Measurements from ENCODE around the gene MIER3.
A peak's percentile ranks its signal among the peaks of the same experiment; 100 is the strongest.
"Not testable (repeated sequence)": the region's sequence is repeated elsewhere in the genome, so short reads cannot be mapped to it uniquely, and the experiment has no call there.

Gene MIER3, protein sequence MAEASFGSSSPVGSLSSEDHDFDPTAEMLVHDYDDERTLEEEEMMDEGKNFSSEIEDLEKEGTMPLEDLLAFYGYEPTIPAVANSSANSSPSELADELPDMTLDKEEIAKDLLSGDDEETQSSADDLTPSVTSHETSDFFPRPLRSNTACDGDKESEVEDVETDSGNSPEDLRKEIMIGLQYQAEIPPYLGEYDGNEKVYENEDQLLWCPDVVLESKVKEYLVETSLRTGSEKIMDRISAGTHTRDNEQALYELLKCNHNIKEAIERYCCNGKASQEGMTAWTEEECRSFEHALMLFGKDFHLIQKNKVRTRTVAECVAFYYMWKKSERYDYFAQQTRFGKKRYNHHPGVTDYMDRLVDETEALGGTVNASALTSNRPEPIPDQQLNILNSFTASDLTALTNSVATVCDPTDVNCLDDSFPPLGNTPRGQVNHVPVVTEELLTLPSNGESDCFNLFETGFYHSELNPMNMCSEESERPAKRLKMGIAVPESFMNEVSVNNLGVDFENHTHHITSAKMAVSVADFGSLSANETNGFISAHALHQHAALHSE

DNA sequence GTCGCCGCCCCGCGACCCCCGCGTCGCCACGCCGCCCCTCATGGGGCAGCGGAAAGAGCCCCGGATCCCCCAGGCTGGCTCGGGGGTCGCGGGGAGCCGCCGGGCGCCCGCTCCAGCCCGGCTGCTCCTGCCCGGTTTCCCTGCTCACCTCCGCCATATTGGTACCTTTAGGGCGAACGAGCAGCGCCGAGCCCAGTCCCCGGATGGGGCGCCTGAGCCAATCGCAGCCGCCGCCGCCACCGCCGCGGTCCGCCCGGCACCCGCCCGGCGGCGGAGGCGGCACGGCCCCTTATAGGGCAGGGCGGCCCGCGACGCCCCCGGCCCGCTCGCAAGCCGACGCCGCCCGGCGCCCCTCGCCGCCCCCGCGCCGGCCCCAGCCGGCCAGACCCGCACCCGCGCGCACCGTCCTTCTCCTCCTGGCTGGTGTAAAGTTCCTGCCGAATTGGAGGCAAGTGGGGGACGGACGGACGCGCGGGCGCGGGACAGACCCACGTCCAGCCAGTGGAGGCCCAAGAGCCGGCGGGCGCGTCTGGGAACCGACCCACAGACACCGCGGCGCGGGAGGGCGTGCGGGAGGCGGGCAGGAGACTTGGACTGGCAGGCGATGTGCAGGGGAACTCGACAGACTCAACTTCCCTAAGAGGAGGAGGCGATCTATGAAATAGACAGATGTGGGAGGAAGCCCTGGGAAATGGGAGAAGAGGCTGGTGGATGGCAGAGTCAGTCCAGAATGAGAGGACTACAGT is at the start of gene MIER3:
TSS of gene MIER3 (minus strand) at position 178 of the 746 bp plus-strand sequence. CDS start at position 157, 21 bp downstream.
- DNase-seq = peak; percentile 27

DNA sequence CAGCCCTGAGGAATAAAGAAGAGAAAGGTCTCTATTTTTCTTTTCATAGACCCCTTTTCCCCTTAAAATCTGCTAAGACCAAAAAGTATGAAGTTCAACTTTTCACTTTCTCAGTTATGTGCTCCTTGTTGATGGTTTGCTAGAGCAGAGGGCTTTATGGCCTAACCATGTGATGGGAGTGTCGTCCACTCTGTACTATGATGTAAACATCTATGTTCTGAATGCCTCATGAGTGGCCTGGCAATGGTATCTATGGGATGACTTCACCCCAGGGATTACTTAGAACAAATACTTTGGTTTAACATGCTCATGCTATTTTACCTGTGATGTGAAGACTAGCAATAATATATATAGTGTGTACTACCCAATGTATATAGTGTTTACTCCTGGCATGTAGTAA is 43.7 kb upstream of the MIER3 start:
- no peak for DNase-seq

DNA sequence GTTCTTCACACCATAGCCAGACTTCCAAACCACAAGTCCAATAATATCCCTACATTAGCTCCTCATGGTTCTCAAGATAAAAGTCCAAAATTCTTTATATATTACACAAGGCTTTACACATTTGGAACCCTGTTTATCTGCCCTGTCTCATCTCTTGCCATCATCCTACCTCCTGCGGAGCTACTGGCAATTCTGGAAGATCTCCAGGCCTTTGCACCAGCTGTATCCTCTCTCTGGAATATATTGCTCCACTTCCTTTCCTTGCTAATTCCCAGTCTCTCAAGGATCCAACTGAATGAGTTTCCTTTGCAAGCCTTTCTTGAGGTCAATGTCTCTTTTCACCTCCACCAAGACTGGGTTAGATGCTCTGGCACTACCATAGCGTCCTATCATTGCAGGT is 41.3 kb upstream of the MIER3 start:
- DNase-seq = no peak

DNA sequence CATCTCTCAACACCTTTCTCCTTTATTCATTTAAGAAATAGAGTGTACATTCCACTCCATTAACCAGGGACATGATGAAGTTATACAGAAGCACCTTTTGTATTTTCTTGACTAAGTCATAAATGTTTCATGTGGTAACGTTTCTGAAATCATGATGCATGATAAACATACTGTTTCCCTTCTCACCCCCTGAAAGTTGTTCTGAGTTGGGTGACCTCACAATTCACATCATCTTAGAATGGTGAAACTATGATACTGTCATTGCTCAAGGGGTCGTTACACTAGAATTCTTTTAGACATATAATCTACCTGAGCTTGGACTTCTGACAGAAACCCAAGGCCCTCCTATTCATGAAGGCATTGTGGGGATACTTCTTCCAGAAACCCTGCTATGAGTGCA is 37.8 kb upstream of the MIER3 start:
- DNase-seq = no peak

DNA sequence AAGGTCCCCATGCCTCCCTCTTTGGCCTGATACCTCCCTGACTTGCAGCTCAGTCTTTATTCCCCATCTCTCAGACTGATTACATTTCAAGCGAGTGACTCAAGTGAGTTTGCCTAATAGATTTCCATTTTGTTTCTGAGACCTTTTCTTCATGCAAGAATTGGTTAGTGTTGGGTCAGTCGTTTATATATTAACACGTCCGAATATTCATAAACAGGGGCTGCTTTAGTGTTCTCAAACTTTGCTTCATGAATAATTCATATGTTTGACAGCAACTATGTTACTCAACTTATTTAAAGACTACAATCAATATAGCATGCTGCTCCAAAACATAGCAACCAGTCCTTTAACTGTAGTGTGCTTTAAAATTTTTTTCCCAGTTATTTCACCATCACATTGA is 36.6 kb upstream of the MIER3 start:
- no peak for DNase-seq

DNA sequence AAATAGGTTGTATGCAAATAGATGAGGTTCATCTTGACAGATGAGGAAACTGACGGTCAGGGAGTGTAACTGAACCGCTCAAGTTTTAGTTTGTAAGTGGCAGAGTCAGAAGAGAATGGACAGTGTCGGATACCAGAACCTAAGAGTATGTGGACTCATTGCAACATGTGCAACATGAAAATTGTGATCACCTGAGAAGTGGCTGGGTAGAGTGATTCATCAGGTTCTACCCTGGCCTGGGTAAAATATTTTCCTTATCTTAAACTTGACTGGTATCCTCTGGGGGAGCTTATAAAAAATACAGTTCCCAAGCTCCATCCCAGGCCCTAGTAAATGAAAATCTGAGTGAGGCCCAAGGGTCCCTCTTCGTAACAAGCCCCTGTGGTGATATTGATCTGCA is 35.2 kb upstream of the MIER3 start:
- no peak for DNase-seq

DNA sequence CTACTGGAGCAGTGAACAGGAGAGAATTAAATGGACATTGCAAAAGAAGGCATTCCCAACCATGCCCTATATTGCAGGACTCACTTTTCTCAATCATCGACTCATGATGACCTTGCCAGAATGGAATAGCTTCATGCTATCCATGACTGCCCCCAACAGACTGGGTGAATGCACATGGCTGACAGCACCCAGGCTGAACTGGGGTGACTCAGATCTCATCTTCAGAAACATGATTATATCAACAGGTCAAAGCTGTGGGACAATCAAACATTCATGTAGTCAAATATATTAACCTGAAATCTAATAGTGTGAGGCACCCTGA is 34.7 kb upstream of the MIER3 start:
- no peak for DNase-seq

DNA sequence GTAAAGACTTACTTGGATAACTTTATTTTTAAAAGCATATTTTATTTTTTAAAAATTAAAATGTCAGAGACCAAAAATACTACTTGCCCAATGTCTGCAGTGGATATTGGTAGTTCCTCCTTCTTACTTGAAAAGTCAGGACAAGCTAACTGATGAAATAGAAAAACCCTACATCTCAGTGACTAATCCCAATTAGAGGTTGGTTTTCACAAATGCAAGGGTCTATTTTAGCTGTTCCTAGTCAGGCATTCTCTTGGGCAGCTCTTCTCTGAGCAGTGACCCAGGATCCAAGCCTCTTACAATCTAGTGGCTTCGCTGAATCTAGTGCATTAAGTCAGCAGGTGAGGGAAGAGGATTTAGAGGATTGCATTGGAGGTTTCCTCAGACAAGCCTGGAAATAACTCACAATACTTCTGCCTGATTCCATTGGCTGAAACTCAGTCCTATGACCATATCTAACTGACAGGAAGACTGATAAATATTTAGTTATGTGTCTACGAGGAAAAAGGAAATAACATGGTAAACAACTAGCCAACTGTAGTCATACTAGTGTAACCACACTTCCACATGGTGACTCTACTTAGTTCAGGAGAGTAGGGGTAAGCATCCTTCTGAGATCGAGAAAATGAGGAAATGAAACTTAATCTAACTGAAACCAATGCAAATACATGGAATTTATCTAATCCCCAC is 34.2 kb upstream of the MIER3 start:
- no peak for DNase-seq

DNA sequence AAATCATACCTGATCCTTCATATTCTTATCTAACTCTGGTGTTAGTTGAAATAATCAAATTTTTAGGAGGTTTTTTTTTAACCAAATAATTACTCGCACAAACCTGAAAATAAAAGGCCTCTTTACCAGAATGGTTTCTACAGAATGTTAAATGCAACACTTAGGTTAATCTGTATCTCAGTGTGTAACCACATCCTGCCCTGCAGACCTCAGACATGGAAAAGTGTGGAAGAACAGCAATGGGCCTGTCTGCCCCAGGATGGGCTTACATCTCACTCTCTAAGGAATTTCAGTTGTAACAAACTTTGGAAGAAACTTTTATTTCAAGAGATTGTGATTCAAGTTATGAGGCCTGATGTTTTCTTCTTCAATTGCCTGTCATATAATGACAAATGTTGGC is 32.5 kb upstream of the MIER3 start:
- no peak for DNase-seq

DNA sequence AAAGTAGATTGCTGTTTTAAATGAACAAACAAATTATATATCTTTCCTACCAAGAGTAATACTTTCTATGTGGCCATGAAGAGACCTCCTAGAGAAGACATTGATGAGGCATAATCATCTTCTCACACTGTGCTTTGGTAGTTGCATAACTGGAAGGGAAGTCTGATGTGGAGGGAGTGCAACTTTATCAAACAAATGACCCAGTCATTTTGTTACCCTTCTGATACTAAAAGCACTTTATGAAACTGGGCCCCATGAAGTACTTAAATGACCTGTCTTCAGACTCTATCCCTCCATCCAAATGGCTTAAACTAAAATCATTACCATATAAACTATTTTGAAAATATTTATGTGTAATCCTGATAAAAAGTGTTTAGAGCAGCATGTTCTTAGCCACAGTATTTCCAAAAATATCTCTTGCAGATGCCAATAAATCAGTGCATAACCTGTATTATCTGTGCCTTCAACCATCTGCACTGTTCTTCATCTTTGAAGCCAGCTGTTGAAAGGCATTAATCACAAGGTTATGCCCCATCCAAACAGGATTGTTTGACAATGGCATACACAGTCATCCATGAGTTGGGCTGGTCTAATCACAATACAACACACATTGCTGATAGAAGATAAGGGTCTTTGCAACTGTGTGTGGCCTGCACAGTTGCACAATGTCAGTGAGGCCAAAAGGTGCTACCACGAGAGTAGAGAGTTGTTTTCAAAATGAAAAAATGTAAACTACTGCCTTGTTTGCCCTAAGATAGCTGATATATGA is 31.9 kb upstream of the MIER3 start:
- DNase-seq = no peak

DNA sequence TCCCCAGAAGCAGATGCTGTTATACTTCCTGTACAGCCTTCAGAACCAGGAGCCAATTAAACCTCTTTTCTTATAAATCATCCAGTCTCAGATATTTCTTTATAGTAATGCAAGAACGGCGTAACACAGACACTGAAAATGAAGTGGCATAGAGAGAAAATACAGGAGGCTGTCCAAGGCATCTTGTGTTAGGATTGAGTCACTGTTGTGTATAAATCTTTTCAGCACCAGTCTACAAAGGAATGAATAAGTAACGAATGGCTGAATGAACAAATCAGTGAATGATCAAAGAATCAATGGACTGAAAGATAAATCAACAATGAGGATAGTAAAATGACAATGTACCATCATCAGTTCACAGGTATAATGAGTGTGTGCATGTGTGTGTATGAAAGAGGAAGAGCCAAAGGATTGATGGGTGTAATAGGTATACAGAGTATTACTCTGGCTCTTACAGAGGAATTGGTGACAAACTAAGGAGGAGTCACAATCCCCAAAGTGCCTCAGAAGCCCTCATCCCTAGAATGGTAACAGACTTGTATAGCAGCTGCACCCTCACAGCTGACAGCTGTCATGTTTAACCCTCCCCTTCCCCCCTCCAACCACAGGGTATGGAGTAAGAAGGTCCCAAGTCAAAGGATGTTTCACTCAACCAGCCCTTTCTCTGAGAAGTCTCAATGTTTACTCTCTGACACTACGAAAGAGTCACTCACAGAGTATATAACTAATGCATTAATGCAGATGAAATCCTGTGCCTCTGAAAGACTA is 29.8 kb upstream of the MIER3 start:
- no peak for DNase-seq

DNA sequence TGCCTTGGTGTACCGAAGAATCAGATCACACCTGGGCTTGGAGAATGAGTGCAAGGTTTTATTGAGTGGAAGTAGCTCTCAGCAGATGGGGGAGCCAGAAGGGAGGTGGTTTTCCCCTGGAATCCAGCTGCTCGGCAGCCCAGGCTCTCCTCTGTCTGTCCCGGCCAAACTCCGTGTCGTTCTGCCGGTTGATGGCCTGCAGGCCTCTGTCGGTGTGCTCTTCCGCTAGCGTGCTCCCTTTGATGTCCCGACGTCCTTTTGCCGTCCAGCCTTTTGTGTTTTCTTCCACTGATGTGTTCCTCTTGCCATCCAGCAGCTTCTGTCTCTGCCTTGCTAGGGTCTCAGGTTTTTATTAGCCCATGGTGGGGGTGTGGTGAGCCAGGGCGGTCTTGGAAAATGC is 28.0 kb upstream of the MIER3 start:
- no peak for DNase-seq

DNA sequence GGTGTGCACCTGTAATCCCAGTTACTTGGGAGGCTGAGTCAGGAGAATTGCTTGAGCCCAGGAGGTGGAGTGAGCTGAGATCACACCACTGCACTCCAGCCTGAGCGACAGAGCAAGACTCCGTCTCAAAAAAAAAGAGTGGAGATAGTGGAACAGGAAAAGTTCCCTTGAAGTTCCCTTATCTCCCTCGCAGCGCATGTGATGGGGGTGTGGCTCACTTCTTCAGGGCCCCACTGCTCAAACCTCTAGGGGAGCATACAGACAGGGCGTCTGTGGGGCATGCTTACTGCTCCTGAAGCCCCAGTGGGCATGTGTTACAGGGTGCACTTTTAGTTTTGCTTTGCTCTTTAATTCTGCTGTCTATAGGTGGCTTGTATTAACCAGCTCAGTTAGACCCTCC is 27.6 kb upstream of the MIER3 start:
- DNase-seq = not testable (repeated sequence)

DNA sequence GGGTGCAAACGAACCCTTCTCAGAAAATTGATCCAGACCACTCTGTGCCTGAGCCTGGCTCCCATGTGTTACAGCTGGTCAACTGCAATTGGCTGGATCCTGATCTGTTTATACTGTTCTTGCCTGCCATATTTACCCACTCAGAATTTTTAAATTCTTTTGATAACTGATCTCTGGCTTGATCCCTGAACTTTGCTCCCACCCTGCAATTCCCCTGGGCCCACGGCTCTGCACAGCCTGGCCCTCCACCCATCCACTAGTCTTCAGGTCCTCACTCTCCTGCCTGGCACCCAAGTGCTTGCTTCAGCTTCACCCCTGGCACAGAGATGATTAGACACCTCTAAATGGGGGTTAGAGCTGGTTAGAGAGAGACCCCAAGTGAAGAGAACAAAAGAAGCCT is 25.9 kb upstream of the MIER3 start:
- DNase-seq = no peak

DNA sequence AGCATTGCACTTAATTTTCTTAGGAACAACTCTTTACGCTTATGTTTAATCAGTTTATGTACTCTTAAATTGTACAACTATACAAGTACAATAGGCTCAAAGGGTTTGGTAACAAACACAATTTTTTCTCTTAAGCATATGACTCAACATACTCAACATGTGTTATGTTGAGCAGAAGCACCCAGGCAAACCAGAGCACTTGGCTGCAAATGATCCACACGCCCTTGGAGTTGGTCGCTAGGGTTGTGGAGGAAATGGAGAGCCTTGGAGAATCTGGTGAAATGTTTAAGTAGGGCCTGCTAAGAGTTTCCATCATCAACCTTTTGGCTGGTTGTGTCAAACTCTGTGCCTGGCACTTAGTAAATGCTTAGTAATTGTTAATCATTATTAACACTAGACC is 25.1 kb upstream of the MIER3 start:
- no peak for DNase-seq

DNA sequence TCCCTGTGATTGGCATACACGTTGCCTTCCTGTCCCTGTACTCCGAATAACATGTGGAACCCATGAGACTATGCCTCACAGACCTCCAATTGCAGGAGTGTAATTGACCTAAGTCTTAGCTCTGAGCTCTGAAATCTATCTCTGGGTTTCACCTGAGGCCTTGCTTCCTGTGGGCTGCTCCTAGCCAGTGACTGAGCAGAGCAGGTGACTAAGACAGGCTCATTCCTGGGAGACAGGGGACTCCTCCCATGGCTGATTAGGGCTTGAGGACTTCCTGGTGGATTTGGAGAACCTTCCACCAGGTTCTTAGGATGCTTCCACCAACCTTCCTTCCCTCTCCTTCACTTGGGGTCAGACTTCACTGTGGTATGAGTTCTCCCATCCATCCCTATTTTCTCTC is 22.3 kb upstream of the MIER3 start:
- no peak for DNase-seq

DNA sequence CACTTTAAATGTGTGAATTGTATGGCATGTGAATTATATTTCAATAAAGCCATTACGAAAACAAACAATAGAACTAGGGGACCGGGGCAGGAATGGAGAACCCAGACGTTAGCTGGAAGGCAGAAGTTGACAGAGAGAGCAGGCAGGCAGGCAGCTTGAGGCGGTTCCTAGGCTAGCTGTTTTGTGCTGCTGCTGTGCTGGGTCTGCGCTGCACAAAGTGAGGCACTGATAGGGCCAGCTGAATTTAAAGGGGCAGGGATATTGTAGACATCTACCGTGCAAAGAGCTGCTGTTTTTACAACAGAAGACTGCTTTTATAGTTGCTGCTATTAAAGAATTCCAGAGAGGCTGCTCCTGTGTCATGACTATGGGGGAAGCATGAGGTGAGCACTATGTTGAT is 21.6 kb upstream of the MIER3 start:
- DNase-seq = no peak

DNA sequence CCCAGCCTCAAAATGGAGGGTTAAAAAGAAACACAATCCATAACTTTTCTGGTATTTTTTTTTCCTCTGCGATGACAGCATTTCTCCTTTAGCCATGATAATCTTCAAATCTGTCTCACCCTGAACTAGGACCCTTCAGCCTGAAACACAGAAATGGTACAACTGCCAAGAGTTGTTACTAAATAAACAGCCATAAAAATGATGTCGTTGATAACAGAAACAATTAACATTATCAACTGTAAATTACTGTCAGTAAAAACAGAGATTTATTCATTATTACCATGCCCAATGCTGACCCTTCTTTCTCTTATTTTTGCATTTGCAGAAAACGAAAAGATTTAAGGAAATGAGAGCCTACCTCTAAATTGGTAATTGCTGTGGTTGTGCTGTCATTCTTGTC is 19.4 kb upstream of the MIER3 start:
- DNase-seq = no peak

DNA sequence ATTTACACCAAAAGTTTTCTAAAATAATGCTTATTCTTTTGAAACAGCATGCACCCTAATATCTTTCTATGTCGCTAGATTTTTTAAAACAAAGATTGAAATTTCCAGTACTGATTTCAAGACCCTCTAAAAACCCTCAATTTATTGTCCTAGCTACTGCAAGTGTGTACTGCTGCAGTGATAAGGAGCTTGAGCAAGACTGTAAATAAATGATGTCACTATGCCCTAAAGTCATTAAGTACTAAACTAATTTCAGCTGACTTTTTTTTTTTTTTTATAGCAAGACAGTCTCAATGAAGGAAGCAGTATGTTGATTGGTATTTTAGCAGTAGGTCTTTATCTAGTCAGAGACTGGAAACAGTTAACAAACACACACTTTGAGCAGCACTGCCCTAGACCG is 12.2 kb upstream of the MIER3 start:
- no peak for DNase-seq

DNA sequence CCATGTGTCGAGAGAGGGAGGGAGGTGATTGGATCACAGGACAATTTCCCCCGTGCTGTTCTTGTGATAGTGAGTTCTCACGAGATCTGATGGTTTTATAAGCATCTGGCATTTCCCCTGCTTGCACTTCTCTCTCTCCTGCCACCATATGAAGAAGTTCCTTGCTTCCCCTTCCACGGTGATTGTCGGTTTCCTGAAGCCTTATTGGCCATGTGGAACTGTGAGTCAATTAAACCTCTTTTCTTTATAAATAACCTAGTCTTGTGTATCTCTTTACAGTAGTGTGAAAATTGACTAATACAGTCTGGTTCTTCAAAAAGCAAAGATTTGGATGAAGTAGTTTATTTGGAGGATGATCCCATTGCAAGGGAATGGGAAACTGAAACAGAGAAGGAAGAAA is 11.3 kb upstream of the MIER3 start:
- no peak for DNase-seq

DNA sequence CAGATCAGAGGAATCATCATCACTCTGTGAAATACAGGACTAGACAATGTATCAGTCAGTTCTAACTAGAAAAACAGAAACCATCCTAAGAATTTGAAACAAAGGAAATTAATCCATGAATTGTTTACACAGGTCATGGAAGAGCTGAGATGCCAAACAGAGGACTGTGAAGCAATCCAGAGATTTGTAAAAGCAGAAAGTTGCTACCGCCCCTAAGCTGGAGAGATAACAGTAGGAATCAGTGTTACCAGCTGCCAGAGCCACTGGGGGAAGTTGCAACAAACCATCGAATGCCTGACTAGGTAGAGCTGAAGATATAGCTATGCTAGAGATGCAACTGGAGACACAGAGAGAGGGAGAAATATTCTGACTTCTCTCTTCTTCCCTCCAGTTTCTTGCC is 10.4 kb upstream of the MIER3 start:
- DNase-seq = no peak

DNA sequence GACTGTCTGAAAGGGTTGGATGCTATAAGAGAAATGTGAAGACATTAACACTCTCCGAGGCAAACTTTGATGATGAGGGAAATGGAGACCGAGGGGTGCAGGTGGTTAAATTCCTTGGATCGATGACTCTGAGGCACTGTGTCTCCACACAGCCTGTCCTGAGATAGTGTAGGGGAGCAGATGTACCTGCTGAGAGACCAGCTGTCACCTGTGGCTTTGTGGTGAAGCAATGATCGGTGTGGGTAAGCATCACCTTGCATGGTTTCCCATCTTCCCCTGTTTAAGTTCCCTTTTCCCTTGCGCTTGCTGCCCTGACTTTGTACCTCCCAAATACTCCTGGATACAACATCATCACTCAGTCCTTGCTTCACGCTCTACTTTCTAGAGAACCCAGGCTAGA is 9.8 kb upstream of the MIER3 start:
- no peak for DNase-seq

Measured in NK-92 treated with Interleukin-12 subunit alpha and Interleukin-12 subunit beta, amount 100 ng/mL, for 24 hours (cell line).